SK-N-MC (cell line): ENCODE data around the gene CCDC158.

Experiments used
- EZH2 ChIP-seq: fragments of 200-600 bp; sonication (generic); IDR thresholded peaks from one replicate; pipeline ENCODE4 v1.6.1; 2017; ENCODE audit warnings: antibody characterized with exemption
- POLR2AphosphoS5 ChIP-seq: IDR thresholded peaks from 2 replicates; pipeline ENCODE4 v1.6.1; 2012; ENCODE audit warnings: mild to moderate bottlenecking, low read depth, low read length, borderline replicate concordance

GRCh38 chr4:76341063-76341462, 79.9 kb downstream of the CCDC158 start:
- TF ChIP-seq POLR2AphosphoS5 (no peak), EZH2 (no peak)
